H1 (cell line): ENCODE results near the gene AIRE.

ENCODE experiments used
- CBX5 ChIP-seq: fragments of 300-800, 300-1000 bp; sonication (generic); IDR thresholded peaks from 2 replicates; pipeline ENCODE4 v1.7.1; 2016; ENCODE audit warnings: antibody characterized with exemption, low read length, low read depth
- CTCF ChIP-seq, 3 experiments: IDR thresholded peaks; 1 replicate in 2 of 3; 2 replicates in 1 of 3; pipeline versions ENCODE4 v1.5.1 to v1.6.1; 2011; ENCODE audit warnings: low read length in 3 of 3, mild to moderate bottlenecking in 3 of 3, inconsistent platforms in 2 of 3, low read depth in 1 of 3, moderate library complexity in 1 of 3; ENCODE audit not compliant: insufficient read depth in 1 of 3; ENCODE audit errors: control extremely low read depth in 1 of 3
- POLR2A ChIP-seq, 2 experiments: IDR thresholded peaks; 1 replicate in 1 of 2; 2 replicates in 1 of 2; pipeline ENCODE4 v1.6.1; 2011; ENCODE audit warnings: low read depth in 2 of 2, low read length in 2 of 2, mild to moderate bottlenecking in 2 of 2; ENCODE audit errors: control extremely low read depth in 1 of 2
- SIX5 ChIP-seq: IDR thresholded peaks from 2 replicates; pipeline ENCODE4 v1.6.1; 2011; ENCODE audit warnings: mild to moderate bottlenecking, low read depth, low read length
- TBP ChIP-seq: IDR thresholded peaks from 2 replicates; pipeline ENCODE4 v1.6.1; 2011; ENCODE audit warnings: low read depth, low read length, improper control_type of control experiment

DNA sequence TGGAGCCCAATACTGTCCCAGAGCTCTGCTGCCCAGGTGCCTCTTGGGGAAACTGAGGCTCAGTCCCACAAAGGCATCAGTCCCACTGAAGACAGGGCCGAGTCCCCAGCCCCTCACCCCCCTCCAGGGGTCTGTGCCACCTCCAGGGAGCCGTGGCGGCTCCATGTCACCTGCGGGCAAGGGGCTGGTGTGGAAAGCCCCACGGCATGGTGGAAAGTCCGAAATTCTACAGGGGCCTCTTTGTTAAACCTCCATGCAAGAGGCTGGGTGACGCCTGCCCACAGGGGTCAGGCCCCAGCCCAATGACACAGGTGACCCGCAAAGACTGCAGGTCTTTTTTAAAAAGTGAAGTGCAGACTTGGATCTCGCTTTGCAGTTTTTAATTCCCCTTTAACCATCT, 3.3 kb upstream of the AIRE start:
- TF ChIP-seq SIX5 (no peak), CTCF (IDR thresholded peaks at IDR 0.05; ENCODE audit: control extremely low read depth in 1 of 3, insufficient read depth in 1 of 3, low read depth in 1 of 3, low read length in 3 of 3) (no peak), POLR2A (IDR thresholded peaks at IDR 0.05; ENCODE audit: control extremely low read depth in 1 of 2, low read depth in 2 of 2, low read length in 2 of 2) (no peak), TBP (no peak), CBX5 (no peak)
